HG02840 (cell line): ENCODE data around the gene SLC1A2.

Experiments used
- ATAC-seq: cut with Tn5 transposase; IDR thresholded peaks from one replicate; pipeline ENCODE4 v1.9.1; 2021; ENCODE audit warnings: mild to moderate bottlenecking, moderate library complexity, moderate number of reproducible peaks; ENCODE audit not compliant: unreplicated experiment, low FRiP score

The SLC1A2 gene

DNA sequence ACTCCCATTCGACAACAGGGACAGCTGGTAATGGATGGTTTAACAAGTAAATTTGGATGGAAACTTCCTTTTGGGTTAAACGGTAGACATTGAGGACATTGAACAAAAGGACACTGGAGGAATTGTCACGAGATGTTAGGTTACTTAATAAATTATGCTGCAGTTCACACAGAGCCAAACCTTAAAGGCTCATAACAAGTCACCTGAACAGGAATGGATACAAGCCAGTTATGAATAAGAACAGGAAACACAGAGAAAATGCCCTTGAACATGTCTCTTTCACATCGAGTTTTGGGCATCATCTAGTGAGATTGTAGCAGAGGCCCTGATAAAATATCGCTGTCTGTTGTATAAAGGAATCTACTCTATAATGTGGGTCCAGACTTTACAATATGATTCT is 214.7 kb downstream of the SLC1A2 start:
- ATAC-seq: no peak
